Activated effector memory CD4-positive, alpha-beta T cell treated with anti-CD3 and anti-CD28 coated beads, Interleukin-2, amount 50 U/mL, for 16 hours (primary cell): ENCODE measurements around the gene IDUA.

Source experiments
- DNase-seq: peaks from one replicate; pipeline ENCODE4 v3.0.0-alpha.2; 2020

The IDUA gene

GRCh38 chr4:1047976-1048772 is 61.3 kb downstream of the IDUA start:
- DNase-seq, result peak; percentile 58

- peak; percentile 58 for DNase-seq
Measured at GRCh38 chr4:1048773-1049590, 62.1 kb downstream of the IDUA start.

GRCh38 chr4:1049591-1049905 is 62.7 kb downstream of the IDUA start:
- DNase-seq, result peak; percentile 49

- DNase-seq, result peak; percentile 58
Measured at GRCh38 chr4:1050486-1051213, 63.8 kb downstream of the IDUA start.

GRCh38 chr4:1051472-1051871 is 64.6 kb downstream of the IDUA start:
- peak; percentile 19 for DNase-seq

- DNase-seq, result peak; percentile 56
Measured at GRCh38 chr4:1052231-1052671, 65.4 kb downstream of the IDUA start.

GRCh38 chr4:1053080-1053661 is 66.3 kb downstream of the IDUA start:
- peak; percentile 46 for DNase-seq

- peak; percentile 31 for DNase-seq
Measured at GRCh38 chr4:1053891-1054290, 67.0 kb downstream of the IDUA start.
